A549 (cell line): ENCODE data around the gene PCYT1A. TPM values are rescaled to one million over a fixed set of nuclear protein-coding genes. Genes with fewer than 3 reads are reported as not detected.

Experiments
- ATAC-seq, 2 experiments: fragments of 200-7000 bp in 1 of 2; fragments of >200 bp in 1 of 2; cut with Nextera tagmentation in 1 of 2; cut with Tn5 transposase in 1 of 2; 3 replicates each; pipeline versions ENCODE4 v1.8.0 to v1.9.1; 2018 to 2020; ENCODE audit warnings: mild to moderate bottlenecking in 1 of 2, moderate library complexity in 1 of 2
- CTCF ChIA-PET: fragments of 300-600 bp; sonication (Branson Sonifier 250); formaldehyde crosslinking; extraction: SDS; loops from one replicate; lab custom pipeline; 2021; ENCODE audit warnings: antibody characterized with exemption, inconsistent platforms; lab: Yijun Ruan, JAX
- POLR2A ChIA-PET: fragments of 350-600 bp; formaldehyde crosslinking; extraction: SDS; loops from one replicate; lab custom pipeline; 2021; ENCODE audit warnings: antibody characterized with exemption, inconsistent platforms; lab: Yijun Ruan, JAX
- DNase-seq, 2 experiments: peaks; one replicate each; pipeline versions ENCODE4 v3.0.0 to v3.0.0-alpha.2; 2011 to 2016; ENCODE audit warnings: low read depth in 1 of 2, low spot score in 1 of 2
- FAIRE-seq: peaks from 2 replicates; lab custom pipeline; 2011; peaks lifted over from hg19 to GRCh38; lab: Jason Lieb, UNC
- H3K27ac ChIP-seq, 2 experiments: fragments of >200 bp; sonication (Bioruptor Twin); formaldehyde crosslinking; 3 replicates each; pipeline ENCODE4 v1.5.1; 2016 to 2017
- H3K4me1 ChIP-seq: fragments of >200 bp; sonication (Bioruptor Twin); formaldehyde crosslinking; 3 replicates; pipeline ENCODE4 v1.6.1; 2016
- H3K4me2 ChIP-seq: fragments of >200 bp; sonication (Bioruptor Twin); formaldehyde crosslinking; 3 replicates; pipeline ENCODE4 v1.6.1; 2016
- H3K4me3 ChIP-seq: fragments of >200 bp; sonication (Bioruptor Twin); formaldehyde crosslinking; 3 replicates; pipeline ENCODE4 v1.5.1; 2016
- H3K9me3 ChIP-seq: fragments of >200 bp; sonication (Bioruptor Twin); formaldehyde crosslinking; 3 replicates; pipeline ENCODE4 v1.6.1; 2016
- BCL3 ChIP-seq: fragments of >200 bp; sonication (Bioruptor Twin); formaldehyde crosslinking; IDR thresholded peaks from 3 replicates; pipeline ENCODE4 v1.6.1; 2016
- BHLHE40 ChIP-seq: IDR thresholded peaks from 2 replicates; pipeline ENCODE4 v1.6.1; 2012; ENCODE audit warnings: low read depth, low read length, inconsistent platforms
- CBX2 ChIP-seq: fragments of 200-600 bp; sonication (generic); IDR thresholded peaks from 2 replicates; pipeline ENCODE4 v1.6.1; 2016; ENCODE audit warnings: low read depth, mild to moderate bottlenecking, borderline replicate concordance
- CBX8 ChIP-seq: fragments of 200-600 bp; sonication (generic); IDR thresholded peaks from 2 replicates; pipeline ENCODE4 v1.6.1; 2016
- CHD2 ChIP-seq: fragments of 150-350 bp; IDR thresholded peaks from 2 replicates; pipeline ENCODE4 v1.6.1; 2014; ENCODE audit warnings: low read length; ENCODE audit not compliant: partially characterized antibody
- CHD4 ChIP-seq: fragments of 200-600 bp; sonication (generic); IDR thresholded peaks from 2 replicates; pipeline ENCODE4 v1.6.1; 2016; ENCODE audit warnings: antibody characterized with exemption, mild to moderate bottlenecking, borderline replicate concordance
- E2F6 ChIP-seq: IDR thresholded peaks from 2 replicates; pipeline ENCODE4 v1.6.1; 2012; ENCODE audit warnings: low read depth, borderline replicate concordance
- EHF ChIP-seq: fragments of 250-450 bp; sonication (Bioruptor Pico); IDR thresholded peaks from 2 replicates; pipeline ENCODE4 v1.5.0; 2020; ENCODE audit warnings: mild to moderate bottlenecking
- EHMT2 ChIP-seq: fragments of 200-600 bp; sonication (generic); IDR thresholded peaks from 2 replicates; pipeline ENCODE4 v1.6.1; 2016; ENCODE audit warnings: antibody characterized with exemption, low read depth, mild to moderate bottlenecking, moderate library complexity
- ESRRA ChIP-seq: fragments of 150-350 bp; IDR thresholded peaks from 2 replicates; pipeline ENCODE4 v1.6.1; 2014; ENCODE audit warnings: mild to moderate bottlenecking, low read length, borderline replicate concordance
- FOSL2 ChIP-seq, 2 experiments: fragments of 450-650 bp in 1 of 2; fragments of >200 bp in 1 of 2; sonication (Bioruptor Twin) in 1 of 2; formaldehyde crosslinking; IDR thresholded peaks; 2 replicates each; pipeline versions ENCODE4 v1.5.0 to v1.6.1; 2016 to 2020; ENCODE audit warnings: mild to moderate bottlenecking in 1 of 2, moderate library complexity in 1 of 2
- HOXB13 ChIP-seq: fragments of 250-450 bp; sonication (Bioruptor Pico); IDR thresholded peaks from 2 replicates; pipeline ENCODE4 v1.5.0; 2020; ENCODE audit warnings: low read depth, mild to moderate bottlenecking, moderate library complexity
- HOXB5 ChIP-seq: fragments of 250-450 bp; sonication (Bioruptor Pico); IDR thresholded peaks from 2 replicates; pipeline ENCODE4 v1.5.0; 2020; ENCODE audit warnings: mild to moderate bottlenecking, moderate library complexity
- MAFK ChIP-seq: fragments of 450-650 bp; IDR thresholded peaks from 2 replicates; pipeline ENCODE4 v1.6.1; 2014; ENCODE audit not compliant: partially characterized antibody
- MYC ChIP-seq: IDR thresholded peaks from 2 replicates; pipeline ENCODE4 v1.6.1; 2012; ENCODE audit warnings: mild to moderate bottlenecking, inconsistent platforms, low read length, improper control_type of control experiment, borderline replicate concordance
- NPAS2 ChIP-seq: fragments of 250-450 bp; sonication (Bioruptor Pico); IDR thresholded peaks from 2 replicates; pipeline ENCODE4 v1.8.0; 2022; ENCODE audit warnings: mild to moderate bottlenecking, moderate library complexity, borderline replicate concordance
- NR3C1 ChIP-seq: fragments of >200 bp; sonication (Bioruptor Twin); formaldehyde crosslinking; IDR thresholded peaks from 3 replicates; pipeline ENCODE4 v1.6.1; 2017
- PHF8 ChIP-seq: fragments of 200-600 bp; sonication (generic); IDR thresholded peaks from 2 replicates; pipeline ENCODE4 v1.6.1; 2016; ENCODE audit warnings: low read depth, mild to moderate bottlenecking, antibody characterized with exemption, moderate library complexity, borderline replicate concordance
- POLR2A ChIP-seq: IDR thresholded peaks from 2 replicates; pipeline ENCODE4 v1.6.1; 2012; ENCODE audit warnings: mild to moderate bottlenecking, low read length
- POLR2AphosphoS2 ChIP-seq: conservative IDR thresholded peaks from 2 replicates; pipeline ENCODE4 v1.6.1; 2012; ENCODE audit warnings: low read length, improper control_type of control experiment, inconsistent platforms
- RARB ChIP-seq: fragments of 250-450 bp; sonication (Bioruptor Pico); IDR thresholded peaks from 2 replicates; pipeline ENCODE4 v1.8.0; 2021; ENCODE audit warnings: mild to moderate bottlenecking, moderate library complexity
- RNF2 ChIP-seq: fragments of 200-600 bp; sonication (generic); IDR thresholded peaks from 2 replicates; pipeline ENCODE4 v1.6.1; 2016; ENCODE audit warnings: low read depth, mild to moderate bottlenecking, antibody characterized with exemption, moderate library complexity, borderline replicate concordance
- SMC3 ChIP-seq: fragments of >200 bp; sonication (Bioruptor Twin); formaldehyde crosslinking; IDR thresholded peaks from 3 replicates; pipeline ENCODE4 v1.6.1; 2018; ENCODE audit warnings: inconsistent platforms
- SREBF2 ChIP-seq: fragments of 450-650 bp; IDR thresholded peaks from 2 replicates; pipeline ENCODE4 v1.6.1; 2014; ENCODE audit warnings: mild to moderate bottlenecking, moderate library complexity
- TP53 ChIP-seq: fragments of 250-450 bp; sonication (Bioruptor Pico); IDR thresholded peaks from 2 replicates; pipeline ENCODE4 v1.5.0; 2021; ENCODE audit warnings: mild to moderate bottlenecking, moderate library complexity
- USF2 ChIP-seq: fragments of 450-650 bp; IDR thresholded peaks from 2 replicates; pipeline ENCODE4 v1.6.1; 2014; ENCODE audit warnings: antibody characterized with exemption
- WGBS: methylation state at CpG from one replicate; pipeline ENCODE4 v1.1.6; 2017; ENCODE audit errors: missing lambda C conversion rate; 5-methylcytosine and 5-hydroxymethylcytosine counted together
- polyA plus RNA-seq, 4 experiments: library from polyadenylated mRNA; depleted of rRNA in 3 of 4; stranded (reverse); fragments of >200 nt; fragmentation: RNase III in 1 of 4; extraction: RNeasy Plus Mini Kit Qiagen cat#74134 plus additional on column Dnase treatment in 1 of 4; gene quantifications; 2 replicates in 3 of 4; 3 replicates in 1 of 4; pipeline ENCODE4 v1.2.3, GENCODE V29; 2011 to 2017

Gene PCYT1A
- polyA plus RNA-seq, 2 of the 4 experiments (the other 2 are of a cell fraction), result 41.9 to 45.4 TPM

- TF ChIP-seq PHF8 (no peak), RNF2 (no peak), SMC3 (no peak), BHLHE40 (no peak), CBX8 (no peak), RARB (CRISPR knock-in tag) (no peak), HOXB13 (CRISPR knock-in tag) (no peak), BCL3 (no peak), POLR2A (no peak), FOSL2 (IDR thresholded peaks at IDR 0.05) (no peak), FOSL2 (CRISPR knock-in tag; IDR thresholded peaks at IDR 0.05) (no peak), POLR2AphosphoS2 (no peak), CHD4 (no peak), EHMT2 (no peak), CHD2 (no peak), TP53 (CRISPR knock-in tag) (no peak)
- DNase-seq, result no peak
- no peak for FAIRE-seq
- ATAC-seq, result no peak
- Histone ChIP-seq H3K4me3 (peak overlapping the region; percentile 37; the same call in 1 of the 3 replicates), H3K4me1 (peaks cover 48% of the 10 kb centered on the region), H3K9me3 (no peaks in the 10 kb centered on the region), H3K4me2 (peak overlapping the region; percentile 78), H3K27ac (peak overlapping the region; percentile 88 to 90)
- WGBS, result 81% methylated on average over 17 of the region's 17 CpGs
- ChIA-PET CTCF (interaction anchor here (0.7 to 1.7 kb wide), 3 partner anchors 9 to 192 kb away, joined by 3 to 6 read pairs (median 3); no protein-coding TSS in a partner anchor), POLR2A (no interaction called here)
Measured at GRCh38 chr3:196336319-196337145, 49.0 kb upstream of the PCYT1A start.

- Histone ChIP-seq H3K4me1 (peaks cover 42% of the 10 kb centered on the region), H3K27ac (peak overlapping the region in 1 of 2 experiments; percentile 49; a peak in 2 of 6 replicates), H3K4me3 (no peak overlapping the region), H3K4me2 (0 out of 3 replicates have a peak overlapping the region, but pooled peaks have one; percentile 14), H3K9me3 (no peaks in the 10 kb centered on the region)
- DNase-seq (no peak), FAIRE-seq (no peak), ATAC-seq (no peak)
- ChIA-PET CTCF (interaction anchor here (0.8 kb wide), 1 partner anchor 193 kb away, joined by 3 read pairs; no protein-coding TSS in a partner anchor), POLR2A (no interaction called here)
- WGBS, result 97% methylated on average over 10 of the region's 12 CpGs
- no peak for TF ChIP-seq TP53 (CRISPR knock-in tag)
- no peak for TF ChIP-seq RNF2
- no peak for TF ChIP-seq NR3C1
- no peak for TF ChIP-seq SREBF2
- TF ChIP-seq ESRRA, result no peak
- TF ChIP-seq E2F6, result no peak
- no peak for TF ChIP-seq PHF8
- no peak for TF ChIP-seq CBX2
- TF ChIP-seq NPAS2 (CRISPR knock-in tag), result no peak
- no peak for TF ChIP-seq POLR2AphosphoS2
- no peak for TF ChIP-seq CBX8
- TF ChIP-seq MYC, result no peak
- no peak for TF ChIP-seq USF2
- no peak for TF ChIP-seq BCL3
- no peak for TF ChIP-seq MAFK
- TF ChIP-seq EHF (CRISPR knock-in tag), result no peak
- TF ChIP-seq HOXB5 (CRISPR knock-in tag), result no peak
- no peak for TF ChIP-seq EHMT2
Measured at GRCh38 chr3:196335503-196335948, 48.0 kb upstream of the PCYT1A start.
